SIG-M5 treated with dmso at 0.1 percent for 504 hours (cell line): ENCODE measurements around the gene LINC01488.

Experiments
- DNase-seq: peaks from one replicate; lab custom pipeline; 2025; ENCODE audit not compliant: unreplicated experiment; lab: John Stamatoyannopoulos, UW

Gene LINC01488

DNA sequence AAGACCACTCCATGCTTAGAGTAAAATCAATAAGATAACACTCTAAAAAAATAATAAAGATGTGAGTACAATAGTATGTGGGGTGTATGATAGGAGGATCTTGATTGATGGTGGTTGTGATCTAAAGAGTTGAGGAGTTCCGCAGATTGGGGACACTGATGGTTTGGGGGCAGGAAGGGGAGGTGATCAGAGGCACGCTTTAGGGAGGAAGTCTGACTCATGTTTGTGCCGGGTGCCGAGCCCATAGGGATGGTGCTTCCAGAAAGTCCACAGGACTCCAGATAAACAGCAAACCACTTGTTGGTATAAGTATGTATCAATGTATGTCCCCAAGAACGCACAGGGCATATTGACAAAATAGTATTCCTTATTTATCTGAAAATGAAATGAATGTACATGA is 27.5 kb downstream of the LINC01488 start:
- no peak for DNase-seq

DNA sequence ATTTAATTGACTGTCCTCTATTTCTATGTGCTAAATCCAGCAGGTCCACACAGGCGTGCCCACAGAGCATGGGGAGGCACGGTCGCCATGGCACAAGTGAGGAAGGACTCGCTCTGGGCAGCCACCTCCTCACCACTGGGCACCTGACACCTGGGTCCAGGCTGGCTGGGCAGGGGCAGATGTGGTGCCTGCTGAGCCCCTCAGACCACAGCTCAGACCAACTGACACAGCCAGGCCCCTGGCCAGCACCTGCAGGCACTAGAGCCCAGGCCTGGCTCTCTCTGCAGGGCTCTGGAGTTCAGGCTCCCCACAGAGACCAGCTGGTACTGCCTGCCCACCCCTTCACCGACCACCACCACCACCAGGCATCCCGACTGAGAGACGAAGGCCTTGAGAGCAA is 27.9 kb downstream of the LINC01488 start:
- no peak for DNase-seq

DNA sequence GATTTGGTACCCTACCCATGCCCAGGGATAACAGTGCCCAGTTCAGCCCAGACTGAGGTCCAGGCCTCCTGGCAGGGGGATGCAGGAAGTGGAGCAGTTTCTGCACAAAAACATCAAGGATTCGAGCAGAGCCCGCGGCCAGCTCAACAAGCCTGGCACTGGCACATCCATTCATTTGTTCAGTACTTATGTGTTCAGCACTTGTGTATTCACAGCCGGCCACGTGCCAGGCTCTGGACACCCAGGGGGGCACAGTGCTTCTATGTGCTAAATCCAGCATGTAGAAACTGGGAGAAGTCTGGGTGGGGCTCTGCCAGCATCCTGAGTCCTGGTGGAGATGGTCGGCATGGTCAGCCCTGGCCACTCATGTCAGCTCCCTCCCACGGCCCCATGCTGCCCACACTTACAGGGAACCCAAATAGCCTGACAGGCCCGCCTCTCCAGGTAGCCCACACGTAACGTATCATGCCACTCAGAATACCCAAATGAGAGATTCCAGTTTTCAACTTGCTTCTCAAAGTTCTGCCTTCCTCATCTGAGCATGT is 28.5 kb downstream of the LINC01488 start:
- no peak for DNase-seq

DNA sequence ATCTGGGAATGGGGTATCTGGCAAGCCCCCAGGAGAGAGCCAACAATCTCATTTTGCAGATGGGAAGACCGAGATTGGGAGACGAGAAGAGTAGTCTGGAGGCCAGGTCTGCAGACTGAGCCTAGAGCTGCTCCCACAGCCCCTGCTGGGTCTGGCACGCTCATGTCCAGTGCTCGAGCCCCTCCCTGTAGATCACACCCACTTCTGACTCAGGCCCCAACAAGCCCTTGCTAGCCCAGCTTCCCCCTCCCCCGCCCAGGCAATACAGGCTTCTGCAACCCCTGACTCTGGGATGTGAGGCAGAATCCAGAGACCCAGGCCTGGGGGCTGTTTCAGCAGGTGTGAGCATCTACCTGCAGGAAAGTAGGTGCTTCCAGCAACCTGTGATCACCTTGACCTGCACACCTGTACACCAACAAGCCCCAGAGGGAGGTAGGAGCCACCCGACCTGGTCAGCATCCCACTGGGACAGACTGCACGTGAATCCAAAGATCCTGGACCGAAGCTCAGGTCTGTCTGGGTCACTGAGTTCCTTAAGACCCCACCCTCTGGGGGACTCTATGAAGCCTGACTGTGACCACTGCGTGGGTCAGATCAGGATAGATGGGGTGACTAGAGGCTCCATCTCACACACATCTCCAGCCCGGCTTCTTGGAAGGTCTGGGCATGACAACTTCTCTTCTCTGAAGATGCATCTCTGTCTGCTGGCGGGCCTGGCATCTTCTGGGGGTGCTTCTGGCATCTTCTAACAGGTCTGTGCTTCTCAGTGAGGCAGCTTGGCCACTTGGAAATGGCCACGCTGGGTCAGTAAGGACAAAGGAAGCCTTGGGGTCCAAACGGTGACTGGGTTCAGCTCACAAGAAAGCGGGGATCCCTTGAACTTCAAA is 29.3 kb downstream of the LINC01488 start:
- DNase-seq: no peak

DNA sequence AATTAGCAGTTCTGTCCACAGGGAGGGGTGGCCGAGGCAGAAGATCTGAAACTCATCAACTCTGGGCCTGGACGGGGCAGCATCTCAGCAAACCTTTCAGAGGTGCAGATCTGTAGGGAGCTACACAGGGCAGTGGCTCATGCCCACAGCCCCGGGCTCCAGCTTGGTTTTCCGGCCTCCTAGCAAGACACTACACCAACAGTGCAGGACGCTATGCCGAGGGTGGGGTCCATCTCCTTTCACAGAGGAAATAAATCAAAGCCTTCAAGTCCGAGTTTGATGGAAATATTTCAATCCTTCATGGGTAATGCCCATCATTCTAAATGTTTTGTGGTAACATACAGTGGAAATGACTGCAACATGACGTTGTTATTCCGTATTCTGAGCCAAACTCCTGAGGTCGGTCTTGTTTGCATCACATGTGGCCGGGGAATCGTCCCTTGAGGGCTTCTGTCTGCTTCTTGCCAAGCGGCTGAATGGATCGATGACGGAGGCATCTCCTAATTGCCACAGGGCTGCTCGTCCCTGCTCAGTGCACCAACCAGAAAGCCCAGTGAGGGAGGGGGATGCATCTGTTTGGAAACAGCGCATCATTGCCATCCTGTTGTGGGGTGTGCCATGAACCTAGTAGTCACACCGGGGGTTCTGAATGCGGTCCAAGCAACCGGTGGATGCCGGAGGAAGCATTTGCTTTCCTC is 30.0 kb downstream of the LINC01488 start:
- no peak for DNase-seq

DNA sequence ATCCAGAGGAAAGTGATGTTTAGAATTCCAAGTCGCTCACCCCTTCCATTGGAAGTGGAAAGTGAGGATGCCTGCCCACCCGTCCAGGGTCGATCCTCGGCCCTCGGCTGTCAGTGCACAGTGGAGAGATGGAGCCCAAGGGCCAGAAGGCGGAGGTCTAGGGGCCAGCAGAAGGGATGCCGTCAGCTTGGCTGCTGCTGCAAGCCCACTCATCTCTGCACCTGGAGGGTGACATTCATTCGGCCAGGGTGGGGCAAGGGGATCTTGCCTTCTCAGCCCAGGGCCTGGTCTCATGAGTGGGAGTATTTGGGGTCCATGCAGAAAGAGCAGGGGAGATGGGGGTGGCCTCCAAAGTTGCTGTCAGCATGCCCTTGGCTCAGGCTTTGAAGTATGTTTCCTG is 30.7 kb downstream of the LINC01488 start:
- no peak for DNase-seq

DNA sequence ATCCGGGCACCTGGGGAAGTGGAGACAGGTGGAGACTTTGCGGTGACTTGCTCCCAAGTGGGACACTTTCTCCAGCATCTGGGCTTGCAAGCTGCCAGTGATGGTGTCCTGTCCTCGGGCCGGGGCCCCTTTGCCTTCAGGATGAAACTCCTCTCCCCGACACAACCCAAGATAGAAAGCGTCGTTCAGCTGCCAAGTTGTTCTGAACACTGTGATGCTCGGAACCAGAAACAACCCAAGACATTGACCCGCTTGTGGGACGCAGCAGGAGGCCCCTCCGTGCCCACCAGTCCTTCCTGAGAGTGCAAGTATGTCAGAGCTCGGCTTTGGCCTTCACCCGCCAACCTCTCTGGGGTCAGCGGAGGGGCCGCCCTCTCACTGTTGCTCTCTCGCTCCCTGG is 31.3 kb downstream of the LINC01488 start:
- DNase-seq: no peak

DNA sequence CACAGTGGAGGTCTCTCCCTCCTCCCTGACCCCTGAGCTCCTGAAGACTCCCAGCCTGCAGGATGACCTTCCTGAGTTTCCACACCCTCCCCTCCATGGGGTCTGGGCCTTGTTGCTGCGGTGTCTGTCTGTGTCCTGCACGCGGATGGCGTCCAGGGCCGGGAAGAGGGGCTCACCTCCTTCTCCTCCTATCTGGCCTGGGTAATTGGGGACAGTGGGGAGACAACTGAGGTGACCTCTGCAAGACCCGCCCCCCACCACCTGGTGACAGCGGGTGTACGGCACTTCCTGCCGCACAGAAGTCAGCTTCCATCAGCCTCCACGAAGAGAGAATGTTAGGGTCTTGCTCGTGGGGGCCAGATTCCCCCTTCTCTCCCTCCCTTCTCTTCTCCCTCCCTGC is 31.7 kb downstream of the LINC01488 start:
- DNase-seq: no peak

DNA sequence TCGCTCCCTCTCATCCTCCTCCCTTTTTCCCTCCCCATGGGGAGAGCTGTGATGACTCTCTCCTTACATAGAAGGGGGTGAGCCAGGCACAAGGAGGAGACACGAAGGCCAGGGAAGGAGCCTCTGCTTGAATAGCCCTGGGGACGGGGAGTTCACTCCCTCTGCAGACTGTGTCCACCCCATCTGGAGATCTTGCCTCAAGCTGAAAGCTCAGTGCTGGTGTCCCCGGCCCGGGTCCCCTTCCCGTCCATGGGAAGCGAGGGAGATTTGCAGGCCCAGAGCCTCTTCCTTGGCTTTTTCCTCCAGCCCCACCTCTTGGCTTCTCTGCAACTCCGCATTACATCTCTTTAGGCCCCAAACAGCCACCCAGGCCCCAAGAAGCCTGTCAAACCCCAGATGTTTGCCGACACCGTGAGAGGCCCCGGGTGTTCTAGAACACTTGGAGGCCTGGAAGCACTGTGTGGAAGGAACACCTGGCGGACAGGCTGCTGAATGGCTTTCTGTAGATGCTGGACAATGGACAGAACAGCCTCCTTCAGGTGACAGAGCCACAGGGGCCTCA is 32.3 kb downstream of the LINC01488 start:
- DNase-seq: no peak

DNA sequence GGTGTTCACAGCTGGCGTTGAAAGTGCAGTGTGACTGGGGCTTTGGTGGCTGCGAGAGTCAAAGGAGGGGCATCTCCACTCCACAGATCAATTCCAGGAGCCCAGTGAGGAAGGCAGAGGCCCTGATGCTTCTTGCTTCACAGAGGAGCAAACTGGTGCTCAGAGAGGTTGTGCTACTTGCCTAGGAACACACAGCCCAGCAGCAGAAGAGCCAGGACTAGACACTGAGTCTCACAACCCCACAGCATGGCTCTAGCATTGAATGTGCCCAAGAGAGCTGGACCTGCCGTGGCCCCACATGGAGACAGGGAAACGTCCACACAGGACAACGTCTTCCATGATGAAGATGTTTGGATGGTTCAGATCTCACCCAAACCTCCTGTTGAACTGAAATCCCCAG is 33.3 kb downstream of the LINC01488 start:
- DNase-seq: no peak

DNA sequence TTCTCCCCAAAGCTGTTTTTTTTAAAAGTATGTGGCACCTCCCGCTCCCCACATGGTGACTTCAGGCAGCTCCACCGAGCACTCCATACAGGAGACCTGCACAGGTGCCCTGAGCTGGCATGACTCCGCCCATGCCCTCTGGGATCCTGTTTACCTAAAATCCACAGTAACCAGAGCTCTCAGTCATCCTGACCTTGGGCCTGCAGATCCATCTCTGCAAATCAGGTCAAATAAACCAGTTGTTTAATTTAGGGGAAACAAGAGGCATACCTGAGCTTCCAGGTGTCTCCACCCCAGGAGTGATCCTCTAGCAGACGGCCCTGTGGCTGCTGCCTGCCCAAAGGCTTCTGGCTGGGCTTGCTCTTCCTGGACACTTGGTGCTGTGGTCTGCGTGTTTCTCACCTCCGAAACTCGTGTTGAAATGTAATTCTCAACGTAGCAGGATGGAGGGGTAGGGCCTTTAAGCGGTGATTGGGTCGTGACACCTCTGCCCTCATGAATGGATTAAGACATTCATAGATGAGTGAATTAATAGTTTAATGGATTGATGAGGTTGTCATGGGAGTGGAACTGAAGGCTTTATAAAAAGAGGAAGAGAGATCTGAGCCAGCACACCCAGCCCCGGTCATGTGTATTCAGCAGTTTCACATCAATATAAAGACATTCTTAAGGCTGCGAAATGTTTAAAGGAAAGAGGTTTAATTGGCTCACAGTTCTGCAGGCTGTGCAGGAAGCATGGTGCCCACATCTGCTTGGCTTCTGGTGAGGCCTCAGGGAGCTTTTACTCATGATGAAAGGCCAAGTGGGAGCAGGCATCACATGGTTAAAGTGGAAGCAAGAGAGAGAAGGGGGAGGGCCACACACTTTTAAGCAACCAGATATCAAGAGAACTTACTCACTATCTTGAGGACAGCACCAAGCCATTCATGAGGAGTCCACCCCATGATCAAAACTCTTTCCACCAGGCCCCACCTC is 34.1 kb downstream of the LINC01488 start:
- DNase-seq: peak; percentile 13

DNA sequence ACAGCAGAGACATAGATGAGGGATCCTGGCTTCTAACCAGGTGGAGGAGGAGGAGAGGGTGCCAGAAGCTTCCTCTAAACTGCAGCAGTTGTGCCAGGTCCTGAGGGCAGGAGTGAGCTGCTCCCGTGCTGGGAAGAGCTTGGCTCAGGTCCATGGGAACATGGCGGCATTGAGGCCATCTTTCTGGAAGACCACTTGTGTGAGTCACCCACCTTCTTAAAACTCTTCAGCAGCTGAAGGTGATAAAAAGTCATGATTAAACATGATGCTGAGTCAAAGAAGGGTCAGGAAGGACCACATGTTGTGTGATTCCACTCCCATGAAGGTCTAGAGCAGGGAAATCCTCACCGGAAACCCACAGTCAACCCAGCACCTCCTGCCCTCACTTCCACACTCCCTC is 35.1 kb downstream of the LINC01488 start:
- DNase-seq: no peak

DNA sequence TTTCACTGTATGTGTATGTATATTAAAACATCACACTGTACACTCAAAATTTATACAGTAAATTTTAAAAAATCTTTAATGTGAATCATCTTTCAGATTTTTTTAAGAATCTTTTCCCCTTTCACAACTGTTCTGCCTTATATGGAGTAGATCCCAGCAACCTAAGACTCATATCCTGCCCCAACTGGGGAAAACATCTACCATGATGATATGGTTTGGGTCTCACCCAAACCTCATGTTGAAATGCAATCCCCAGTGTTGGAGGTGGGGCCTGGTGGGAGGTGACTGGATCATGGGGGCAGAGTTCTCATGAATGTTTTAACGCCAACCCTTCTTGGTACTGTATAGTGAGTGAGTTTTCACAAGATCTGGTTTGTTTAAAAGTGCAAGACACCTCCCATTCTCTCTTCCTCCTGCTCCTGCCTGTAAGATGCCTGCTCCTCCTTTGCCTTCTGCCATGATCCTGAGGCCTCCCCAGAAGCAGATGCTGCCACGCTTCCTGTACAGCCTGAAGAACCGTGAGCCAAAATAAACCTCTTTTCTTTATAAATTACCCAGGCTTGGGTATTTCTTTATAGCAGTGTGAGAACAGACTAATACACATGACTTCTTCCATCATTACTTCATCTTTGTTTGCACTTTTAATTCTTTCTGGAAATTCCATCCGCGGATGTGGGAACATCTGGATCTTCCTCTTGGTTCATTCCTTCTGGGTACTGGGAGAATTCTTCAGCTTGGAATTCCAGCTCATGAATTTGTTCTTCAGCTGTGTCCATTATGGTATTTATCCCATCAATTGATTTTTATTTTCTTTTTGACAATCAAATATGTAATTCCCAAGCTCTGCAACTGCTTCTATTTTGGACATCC is 36.9 kb downstream of the LINC01488 start:
- no peak for DNase-seq

DNA sequence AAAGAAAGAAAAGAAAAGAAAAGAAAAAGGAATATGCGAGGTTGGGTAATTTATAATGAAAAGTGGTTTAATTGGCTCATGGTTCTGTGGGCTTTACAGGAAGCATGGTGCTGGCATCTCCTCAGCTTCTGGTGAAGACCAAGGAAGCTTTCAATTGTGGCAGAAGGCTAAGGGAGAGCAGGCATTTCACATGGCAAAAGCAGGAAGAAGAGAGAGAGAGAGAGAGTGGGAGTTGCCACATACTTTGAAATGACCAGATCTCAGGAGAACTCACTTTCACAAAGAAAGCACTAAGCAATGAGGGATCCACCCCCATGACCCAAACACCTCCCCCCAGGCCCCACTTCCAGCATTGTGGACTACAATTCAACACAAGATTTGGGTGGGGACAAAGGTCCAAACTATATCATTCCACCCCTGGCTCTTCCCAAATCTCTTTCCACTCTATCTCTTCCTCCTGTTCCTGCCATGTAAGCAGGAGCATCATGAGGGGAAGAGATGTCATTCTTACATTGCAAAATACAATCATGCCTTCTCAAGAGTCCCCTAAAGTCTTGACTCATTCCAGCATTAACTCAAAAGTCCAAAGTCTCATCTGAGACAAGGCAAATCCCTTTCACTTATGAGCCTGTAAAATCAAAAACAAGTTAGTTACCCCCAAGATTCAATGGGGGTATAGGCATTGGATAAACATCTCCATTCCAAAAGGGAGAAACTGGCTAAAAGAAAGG is 38.9 kb downstream of the LINC01488 start:
- no peak for DNase-seq

DNA sequence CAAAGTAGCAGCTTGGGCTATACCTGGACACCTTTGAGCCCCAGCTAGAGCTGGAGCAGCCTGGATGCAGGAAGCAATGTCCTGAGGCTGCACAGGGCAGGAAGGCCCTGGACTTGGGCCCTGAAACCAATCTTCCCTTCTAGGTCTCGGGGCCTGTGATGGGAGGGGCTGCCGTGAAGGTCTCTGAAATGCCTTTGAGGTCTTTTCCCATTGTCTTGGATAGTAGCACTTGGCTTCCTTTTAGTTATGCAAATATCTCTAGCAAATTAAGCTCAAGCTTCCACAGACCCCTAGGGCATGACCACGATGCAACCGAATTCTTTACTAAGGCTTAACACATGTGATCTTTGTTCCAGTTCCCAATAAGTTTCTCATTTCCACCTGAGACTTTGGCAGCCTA is 40.0 kb downstream of the LINC01488 start:
- no peak for DNase-seq

DNA sequence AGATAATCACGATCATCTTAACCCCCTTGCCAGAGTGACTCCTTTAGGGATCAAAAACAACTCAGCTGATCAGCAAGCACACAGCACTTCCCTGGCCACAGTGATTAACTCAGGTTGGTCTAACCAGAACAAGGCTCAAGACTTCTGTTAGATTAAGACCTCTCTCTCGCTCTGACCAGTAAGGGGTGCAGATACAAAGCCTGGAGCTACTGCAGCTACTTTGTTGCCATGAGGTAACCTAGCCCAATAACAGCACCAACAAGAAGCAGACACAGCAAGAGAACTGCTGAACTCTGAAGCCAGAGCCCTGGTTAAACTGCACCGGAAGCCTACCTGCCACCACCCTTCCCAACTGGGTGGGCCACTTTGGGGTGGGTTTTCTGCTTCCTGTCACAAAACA is 42.0 kb downstream of the LINC01488 start:
- no peak for DNase-seq

DNA sequence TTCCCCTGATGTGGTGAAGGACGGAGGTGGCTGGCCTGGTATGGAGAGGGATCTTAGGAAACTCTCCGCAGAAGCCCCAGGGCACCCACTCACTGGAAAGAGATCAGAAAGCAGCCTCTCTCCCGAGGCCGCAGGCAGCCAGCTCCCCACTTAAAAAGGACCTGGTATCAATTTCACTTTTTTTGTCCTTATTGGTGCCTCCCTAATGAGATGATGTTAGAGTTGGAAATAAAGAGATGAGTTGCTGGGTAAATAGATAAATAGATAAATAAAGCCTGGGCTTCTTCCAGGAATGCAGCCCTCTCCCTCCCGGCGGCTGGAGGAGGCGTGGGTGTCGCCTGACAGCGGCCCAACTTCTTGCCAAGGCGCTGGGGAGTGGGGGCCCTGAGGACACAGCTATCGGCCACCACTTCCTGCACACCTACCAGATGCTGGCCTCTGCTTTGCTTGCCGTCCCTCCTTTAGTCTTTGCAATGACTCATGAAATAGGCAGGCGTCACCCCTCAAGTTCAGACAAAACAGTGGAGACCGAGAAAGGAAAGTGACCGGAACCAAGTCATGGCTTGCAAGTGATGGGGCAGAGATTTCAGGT is 42.9 kb downstream of the LINC01488 start:
- no peak for DNase-seq

DNA sequence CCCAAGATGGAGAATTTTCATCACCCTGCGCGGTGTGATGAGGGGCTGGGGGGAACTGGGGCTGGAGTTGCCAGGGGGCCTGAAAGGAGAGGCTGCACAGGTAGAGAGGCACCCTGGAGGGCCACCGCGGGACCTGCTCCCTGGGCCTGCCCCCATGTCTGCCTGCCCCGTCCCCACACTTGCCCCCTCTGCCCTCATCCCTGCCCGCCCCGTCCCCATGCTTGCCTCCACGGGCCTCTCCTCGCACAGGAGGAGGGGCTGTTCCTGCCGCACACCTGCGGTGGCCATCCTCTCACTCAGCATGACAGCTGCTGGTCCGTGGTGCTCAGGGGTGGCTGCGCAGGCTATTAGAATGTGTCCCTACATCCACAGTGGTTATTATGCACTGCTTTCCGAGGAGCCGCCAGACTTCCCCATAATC is 43.5 kb downstream of the LINC01488 start:
- DNase-seq: no peak
